Neural progenitor cell (in vitro differentiated cells): Measurements from ENCODE around the gene TGM3. TPM values are rescaled to one million over a fixed set of nuclear protein-coding genes. Genes with fewer than 3 reads are reported as not detected.

ENCODE experiments used
- DNase-seq: peaks from one replicate; pipeline ENCODE4 v3.0.0-alpha.2; 2016; ENCODE audit warnings: low spot score
- H2AFZ ChIP-seq: fragments of 200-600 bp; sonication (generic); replicated peaks from 2 replicates; pipeline ENCODE4 v1.6.1; 2016; ENCODE audit warnings: antibody characterized with exemption
- H3F3A ChIP-seq: fragments of 200-600 bp; sonication (generic); 2 replicates; pipeline ENCODE4 v1.6.1; 2016; ENCODE audit warnings: antibody characterized with exemption, low read depth
- H3K27ac ChIP-seq: fragments of 200-600 bp; sonication (generic); 2 replicates; pipeline ENCODE4 v1.5.1; 2016; ENCODE audit warnings: mild to moderate bottlenecking
- H3K27me3 ChIP-seq: fragments of 200-600 bp; sonication (generic); 2 replicates; pipeline ENCODE4 v1.6.1; 2016; ENCODE audit warnings: mild to moderate bottlenecking, moderate library complexity
- H3K36me3 ChIP-seq: fragments of 200-600 bp; sonication (generic); 2 replicates; pipeline ENCODE4 v1.5.1; 2016
- H3K4me1 ChIP-seq: fragments of 200-600 bp; sonication (generic); 2 replicates; pipeline ENCODE4 v1.6.1; 2016; ENCODE audit warnings: mixed run types
- H3K4me2 ChIP-seq: fragments of 200-600 bp; sonication (generic); 2 replicates; pipeline ENCODE4 v1.6.1; 2016
- H3K4me3 ChIP-seq: fragments of 200-600 bp; sonication (generic); 2 replicates; pipeline ENCODE4 v1.5.1; 2016
- H3K79me2 ChIP-seq: fragments of 200-600 bp; sonication (generic); 2 replicates; pipeline ENCODE4 v1.6.1; 2016; ENCODE audit warnings: low read depth
- H3K9ac ChIP-seq: fragments of 200-600 bp; sonication (generic); 2 replicates; pipeline ENCODE4 v1.6.1; 2016
- H3K9me3 ChIP-seq: fragments of 200-600 bp; sonication (generic); 2 replicates; pipeline ENCODE4 v1.5.1; 2016; ENCODE audit warnings: low read depth
- H4K20me1 ChIP-seq: fragments of 200-600 bp; sonication (generic); 2 replicates; pipeline ENCODE4 v1.6.1; 2016; ENCODE audit warnings: low read depth
- H3K27ac Mint-ChIP-seq: 3 replicates; pipeline ENCODE4 v1.8.0; 2021; ENCODE audit warnings: mixed read lengths
- H3K27me3 Mint-ChIP-seq: 2 replicates; pipeline ENCODE4 v1.8.0; 2022; ENCODE audit warnings: low read depth, mild to moderate bottlenecking, inconsistent platforms, moderate library complexity, mixed read lengths; ENCODE audit not compliant: insufficient read depth
- H3K36me3 Mint-ChIP-seq: 3 replicates; pipeline ENCODE4 v1.8.0; 2021; ENCODE audit warnings: mixed read lengths
- H3K4me1 Mint-ChIP-seq: 3 replicates; pipeline ENCODE4 v1.8.0; 2021; ENCODE audit warnings: mixed read lengths
- H3K4me3 Mint-ChIP-seq: 3 replicates; pipeline ENCODE4 v1.8.0; 2021; ENCODE audit warnings: mild to moderate bottlenecking, moderate library complexity, mixed read lengths
- H3K9me3 Mint-ChIP-seq: 3 replicates; pipeline ENCODE4 v1.8.0; 2020; ENCODE audit warnings: mixed read lengths
- CTCF ChIP-seq: fragments of 200-600 bp; sonication (generic); IDR thresholded peaks from 2 replicates; pipeline ENCODE4 v1.5.1; 2017; ENCODE audit warnings: antibody characterized with exemption, mild to moderate bottlenecking
- EZH2 ChIP-seq: fragments of 200-600 bp; sonication (generic); IDR thresholded peaks from 2 replicates; pipeline ENCODE4 v1.6.1; 2017; ENCODE audit warnings: antibody characterized with exemption, mild to moderate bottlenecking, moderate library complexity
- EZH2phosphoT487 ChIP-seq: fragments of 200-600 bp; sonication (generic); IDR thresholded peaks from 2 replicates; pipeline ENCODE4 v1.6.1; 2017; ENCODE audit warnings: antibody characterized with exemption
- total RNA-seq: library from RNA; depleted of rRNA; stranded (reverse); fragments of >200 nt; gene quantifications from 2 replicates; pipeline ENCODE4 v1.2.3, GENCODE V29; 2015; ENCODE audit warnings: low replicate concordance

Gene TGM3
- total RNA-seq, 1 donor from 2014 or later = not detected

GRCh38 chr20:2260250-2260649 lies 35.6 kb upstream of the TGM3 start:
- H3K9me3 Mint-ChIP-seq = no peaks in the 10 kb centered on the region
- no peak overlapping the region for H3K27ac Mint-ChIP-seq
- no peak overlapping the region for H3K9ac ChIP-seq
- no peaks in the 10 kb centered on the region for H3F3A ChIP-seq
- H4K20me1 ChIP-seq = no peaks in the 10 kb centered on the region
- no peaks in the 10 kb centered on the region for H3K36me3 Mint-ChIP-seq
- no peak overlapping the region for H3K27ac ChIP-seq
- TF ChIP-seq CTCF (no peak), EZH2phosphoT487 (no peak), EZH2 (no peak)
- H3K36me3 ChIP-seq = no peaks in the 10 kb centered on the region
- no peaks in the 10 kb centered on the region for H3K27me3 ChIP-seq
- no peak overlapping the region for H3K4me2 ChIP-seq
- peaks cover 9% of the 10 kb centered on the region for H3K4me1 ChIP-seq
- peaks cover 14% of the 10 kb centered on the region for H3K27me3 Mint-ChIP-seq
- H3K4me3 ChIP-seq = no peak overlapping the region
- H3K4me3 Mint-ChIP-seq = no peak overlapping the region
- no peaks in the 10 kb centered on the region for H3K79me2 ChIP-seq
- H2AFZ ChIP-seq = no peak overlapping the region
- no peaks in the 10 kb centered on the region for H3K9me3 ChIP-seq
- no peak for DNase-seq
- H3K4me1 Mint-ChIP-seq = peaks cover 8% of the 10 kb centered on the region

GRCh38 chr20:2261046-2261485 lies 34.7 kb upstream of the TGM3 start:
- peak overlapping the region; percentile 27 for H3K4me3 Mint-ChIP-seq
- no peaks in the 10 kb centered on the region for H3K36me3 ChIP-seq
- no peaks in the 10 kb centered on the region for H3K27me3 ChIP-seq
- H4K20me1 ChIP-seq = no peaks in the 10 kb centered on the region
- TF ChIP-seq EZH2phosphoT487 (no peak), CTCF (no peak)
- no peaks in the 10 kb centered on the region for H3K79me2 ChIP-seq
- H3K27me3 Mint-ChIP-seq = peaks cover 14% of the 10 kb centered on the region
- no peak overlapping the region for H3K4me2 ChIP-seq
- no peaks in the 10 kb centered on the region for H3K9me3 ChIP-seq
- peaks cover 9% of the 10 kb centered on the region for H3K4me1 ChIP-seq
- DNase-seq = no peak
- H2AFZ ChIP-seq = no peak overlapping the region
- H3K27ac Mint-ChIP-seq = no peak overlapping the region
- peaks cover 8% of the 10 kb centered on the region for H3K4me1 Mint-ChIP-seq
- H3K4me3 ChIP-seq = no peak overlapping the region
- no peaks in the 10 kb centered on the region for H3K36me3 Mint-ChIP-seq
- H3K9me3 Mint-ChIP-seq = no peaks in the 10 kb centered on the region
- no peaks in the 10 kb centered on the region for H3F3A ChIP-seq
- H3K27ac ChIP-seq = no peak overlapping the region
- no peak overlapping the region for H3K9ac ChIP-seq

GRCh38 chr20:2261629-2262028 lies 34.2 kb upstream of the TGM3 start:
- no peak overlapping the region for H3K9ac ChIP-seq
- H3K4me3 ChIP-seq = no peak overlapping the region
- no peak for DNase-seq
- no peak for TF ChIP-seq EZH2phosphoT487
- TF ChIP-seq EZH2 = no peak
- TF ChIP-seq CTCF = no peak
- peaks cover 14% of the 10 kb centered on the region for H3K27me3 Mint-ChIP-seq
- no peaks in the 10 kb centered on the region for H3K9me3 Mint-ChIP-seq
- H2AFZ ChIP-seq = no peak overlapping the region
- H3K27ac ChIP-seq = no peak overlapping the region
- H3K36me3 ChIP-seq = no peaks in the 10 kb centered on the region
- peaks cover 9% of the 10 kb centered on the region for H3K4me1 ChIP-seq
- no peaks in the 10 kb centered on the region for H4K20me1 ChIP-seq
- no peak overlapping the region for H3K4me2 ChIP-seq
- peaks cover 8% of the 10 kb centered on the region for H3K4me1 Mint-ChIP-seq
- H3K4me3 Mint-ChIP-seq = no peak overlapping the region
- no peaks in the 10 kb centered on the region for H3K27me3 ChIP-seq
- no peaks in the 10 kb centered on the region for H3F3A ChIP-seq
- H3K9me3 ChIP-seq = no peaks in the 10 kb centered on the region
- no peaks in the 10 kb centered on the region for H3K36me3 Mint-ChIP-seq
- no peaks in the 10 kb centered on the region for H3K79me2 ChIP-seq
- no peak overlapping the region for H3K27ac Mint-ChIP-seq
